Activated CD4-positive, CD25-positive, alpha-beta regulatory T cell treated with anti-CD3 and anti-CD28 coated beads, Interleukin-2, amount 50 U/mL, for 16 hours (primary cell): Measurements from ENCODE around the gene NUCB1.
A peak's percentile ranks its signal among the peaks of the same experiment; 100 is the strongest.

Experiments used
- DNase-seq: peaks from one replicate; pipeline ENCODE4 v3.0.0-alpha.2; 2020; ENCODE audit warnings: low read depth, low spot score

The NUCB1 gene

DNA sequence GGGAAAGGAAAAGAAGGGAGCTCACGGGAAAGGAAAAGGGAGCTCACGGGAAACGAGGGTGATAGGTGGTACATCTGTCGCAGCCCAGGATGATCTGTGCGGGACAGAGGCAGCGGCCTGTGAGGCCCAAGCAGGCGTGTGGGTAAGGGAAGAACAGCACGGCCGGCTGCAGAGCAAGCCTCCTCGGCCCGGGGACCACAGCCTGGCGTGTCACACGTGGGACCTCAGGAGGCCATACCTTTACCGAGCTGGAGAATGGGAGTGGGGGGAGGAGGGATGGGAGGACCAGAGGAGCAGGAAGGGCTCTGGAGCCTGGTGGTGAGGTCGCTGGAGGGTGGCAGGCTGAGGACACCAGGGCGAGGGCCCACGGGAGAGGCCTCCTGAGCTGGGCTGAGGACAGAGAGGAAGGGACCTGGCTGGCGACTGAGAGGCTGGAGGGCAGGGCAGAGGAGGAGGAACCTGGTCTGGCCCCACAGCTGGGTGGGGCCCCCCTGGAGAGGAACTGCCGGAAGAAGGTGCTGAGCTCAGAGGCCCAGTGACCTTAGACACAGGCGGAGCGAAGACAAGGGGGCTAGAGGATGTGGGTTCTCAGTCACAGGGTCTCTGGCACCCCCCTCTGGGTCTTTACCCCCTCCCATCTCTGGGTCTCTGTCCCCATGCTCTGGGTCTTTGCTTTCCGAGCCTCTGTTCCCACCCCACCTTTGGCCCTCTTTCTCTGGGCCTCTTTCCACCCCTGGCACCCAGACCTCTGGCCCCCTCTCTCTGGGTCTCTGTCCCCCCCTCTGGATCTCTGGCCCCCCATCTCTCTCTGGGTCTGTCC, 62.1 kb downstream of the NUCB1 start:
- no peak for DNase-seq

DNA sequence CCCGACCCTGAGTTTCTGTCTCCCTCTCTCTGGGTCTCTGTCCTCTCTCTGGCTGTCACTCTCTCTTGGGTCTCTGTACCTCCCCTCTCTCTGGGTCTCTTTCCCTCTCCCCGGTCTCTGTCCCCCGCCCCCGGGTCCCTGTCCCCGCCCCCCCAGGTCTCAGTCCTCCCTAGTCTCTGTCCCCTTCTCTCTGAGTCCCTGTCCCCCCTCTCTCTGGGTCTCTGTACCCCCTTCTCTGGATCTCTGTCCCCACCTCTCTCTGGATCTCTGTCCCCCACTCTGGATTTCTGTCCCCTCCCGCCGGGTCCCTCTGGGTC, 62.7 kb downstream of the NUCB1 start:
- DNase-seq = no peak

GRCh38 chr19:48963371-48964204, 63.5 kb downstream of the NUCB1 start:
- DNase-seq = peak; percentile 34

- DNase-seq = no peak
Observed at GRCh38 chr19:48964205-48965039, 64.3 kb downstream of the NUCB1 start.

DNA sequence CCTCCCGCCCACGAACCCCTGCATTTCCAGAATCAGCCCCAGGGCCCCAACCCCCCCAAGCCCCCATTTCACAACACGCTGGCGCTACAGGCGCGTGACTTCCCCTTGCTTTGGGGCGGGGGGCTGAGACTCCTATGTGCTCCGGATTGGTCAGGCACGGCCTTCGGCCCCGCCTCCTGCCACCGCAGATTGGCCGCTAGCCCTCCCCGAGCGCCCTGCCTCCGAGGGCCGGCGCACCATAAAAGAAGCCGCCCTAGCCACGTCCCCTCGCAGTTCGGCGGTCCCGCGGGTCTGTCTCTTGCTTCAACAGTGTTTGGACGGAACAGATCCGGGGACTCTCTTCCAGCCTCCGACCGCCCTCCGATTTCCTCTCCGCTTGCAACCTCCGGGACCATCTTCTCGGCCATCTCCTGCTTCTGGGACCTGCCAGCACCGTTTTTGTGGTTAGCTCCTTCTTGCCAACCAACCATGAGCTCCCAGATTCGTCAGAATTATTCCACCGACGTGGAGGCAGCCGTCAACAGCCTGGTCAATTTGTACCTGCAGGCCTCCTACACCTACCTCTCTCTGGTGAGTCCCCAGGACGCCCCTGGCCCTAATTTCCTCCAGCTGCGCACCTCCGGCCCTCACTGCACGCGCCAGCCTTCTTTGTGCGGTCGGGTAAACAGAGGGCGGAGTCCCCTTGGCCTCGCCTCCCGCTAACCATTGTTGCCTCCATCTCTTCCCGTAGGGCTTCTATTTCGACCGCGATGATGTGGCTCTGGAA, 65.1 kb downstream of the NUCB1 start, which contains the start of gene FTL:
TSS of gene FTL (plus strand) at position 270 of the 766 bp plus-strand sequence. CDS start at position 469, 199 bp downstream.
- peak; percentile 75 for DNase-seq

- peak; percentile 83 for DNase-seq
Observed at GRCh38 chr19:48965806-48966540, 65.9 kb downstream of the NUCB1 start.

DNA sequence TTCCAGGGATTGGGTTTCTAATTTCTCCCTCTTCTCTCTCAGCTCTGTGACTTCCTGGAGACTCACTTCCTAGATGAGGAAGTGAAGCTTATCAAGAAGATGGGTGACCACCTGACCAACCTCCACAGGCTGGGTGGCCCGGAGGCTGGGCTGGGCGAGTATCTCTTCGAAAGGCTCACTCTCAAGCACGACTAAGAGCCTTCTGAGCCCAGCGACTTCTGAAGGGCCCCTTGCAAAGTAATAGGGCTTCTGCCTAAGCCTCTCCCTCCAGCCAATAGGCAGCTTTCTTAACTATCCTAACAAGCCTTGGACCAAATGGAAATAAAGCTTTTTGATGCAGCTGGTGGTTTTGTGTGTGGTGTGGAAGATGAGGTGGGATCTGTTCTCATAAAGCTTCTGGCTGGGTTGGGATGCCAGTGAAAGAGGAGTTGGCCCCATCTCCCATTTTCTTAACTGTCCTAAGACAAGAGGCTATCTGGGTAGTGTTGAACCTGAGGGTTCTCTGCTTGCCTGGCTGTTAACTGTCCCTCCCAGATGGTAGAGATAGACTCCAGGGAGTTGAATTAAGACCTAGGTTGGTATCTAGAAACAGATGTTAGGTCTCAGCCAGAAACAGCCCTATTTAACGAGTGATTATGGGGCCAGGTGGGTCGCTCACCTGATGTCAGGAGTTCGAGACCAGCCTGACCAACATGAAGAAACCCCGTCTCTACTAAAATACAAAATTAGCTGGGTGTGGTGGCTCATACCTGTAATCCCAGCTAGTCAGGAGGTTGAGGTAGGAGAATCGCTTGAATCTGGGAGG, 66.6 kb downstream of the NUCB1 start:
- DNase-seq = no peak

DNA sequence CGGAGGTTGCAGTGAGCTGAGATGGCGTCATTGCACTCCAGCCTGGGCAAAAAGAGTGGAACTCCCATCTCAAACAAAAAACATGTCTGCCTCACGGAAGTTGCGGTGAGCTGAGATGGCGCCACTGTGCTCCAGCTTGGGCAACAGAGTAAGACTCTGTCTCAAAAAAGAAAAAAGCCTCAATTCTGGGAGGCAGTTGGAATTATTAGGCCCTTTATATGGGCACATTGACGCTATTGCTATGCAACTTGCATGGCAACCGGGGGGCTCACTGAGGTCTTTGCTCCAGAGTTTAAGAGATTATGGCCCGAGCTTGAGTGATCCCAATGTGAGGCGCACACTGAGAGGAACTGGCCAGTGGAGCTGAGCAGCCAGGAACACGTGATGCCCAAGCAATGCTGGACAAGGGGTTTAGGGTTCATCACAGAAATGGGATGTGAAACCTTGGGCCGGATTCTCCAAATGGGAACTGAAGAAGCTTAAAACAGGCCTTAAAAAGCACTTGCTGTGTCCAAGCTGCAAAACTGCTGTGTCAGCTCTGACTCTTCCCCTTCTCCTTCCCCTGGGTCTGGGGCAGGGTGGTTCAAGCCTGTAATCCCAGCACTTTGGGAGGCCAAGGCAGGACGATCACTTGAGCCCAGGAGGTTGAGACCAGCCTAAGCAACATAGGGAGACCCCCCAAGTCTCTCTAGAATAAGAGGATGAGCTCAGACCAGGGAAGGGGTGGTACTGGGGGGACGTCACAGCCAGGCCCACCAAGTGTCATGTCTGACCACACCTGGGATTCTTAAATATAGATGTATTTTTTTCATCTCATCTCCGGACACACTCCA, 67.5 kb downstream of the NUCB1 start:
- DNase-seq = no peak

DNA sequence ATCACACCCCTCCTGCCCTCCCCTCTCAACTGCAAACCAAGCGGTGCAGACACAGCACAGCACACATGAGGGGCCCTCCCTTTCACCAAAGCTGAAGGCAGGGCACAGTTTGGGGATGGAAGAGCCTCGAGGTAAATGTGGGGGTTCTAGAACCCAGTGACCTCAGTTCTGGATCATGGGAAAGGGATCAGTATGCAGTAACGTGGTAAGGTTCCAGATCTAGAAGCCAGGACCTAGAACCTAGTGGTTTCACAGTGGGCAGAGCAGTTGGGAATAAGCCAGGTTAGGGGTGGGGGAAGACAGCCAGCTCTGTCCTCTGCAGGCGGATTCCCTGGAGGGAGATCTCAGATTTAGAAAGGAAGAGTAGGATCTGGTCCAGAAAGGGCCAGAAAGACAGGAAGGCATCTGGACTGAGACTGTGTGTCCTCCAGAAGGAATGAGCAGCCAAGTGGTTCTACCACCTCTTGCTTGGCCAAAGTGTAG, 68.1 kb downstream of the NUCB1 start:
- DNase-seq = no peak

DNA sequence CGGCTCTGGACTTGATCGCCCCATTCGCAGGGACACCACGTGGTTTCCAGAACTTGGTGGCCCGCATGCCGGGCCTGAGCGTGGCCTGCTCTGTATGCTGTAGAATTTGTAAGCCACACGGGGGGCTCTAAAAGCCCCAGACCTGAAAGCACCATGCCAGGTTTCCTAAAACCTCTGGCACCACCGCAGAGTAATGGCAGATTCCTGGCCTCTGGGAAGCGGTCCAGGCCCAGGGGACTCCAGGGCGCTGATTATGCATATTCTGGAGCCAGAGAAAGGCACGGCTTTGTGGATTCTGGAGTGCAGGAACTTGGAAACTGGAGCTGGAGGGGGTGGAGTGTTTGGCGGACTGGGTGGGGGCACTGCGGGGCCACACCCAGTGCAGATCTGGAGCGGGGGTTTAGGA, 68.7 kb downstream of the NUCB1 start:
- DNase-seq = no peak

GRCh38 chr19:48969276-48970138, 69.4 kb downstream of the NUCB1 start:
- DNase-seq = no peak

DNA sequence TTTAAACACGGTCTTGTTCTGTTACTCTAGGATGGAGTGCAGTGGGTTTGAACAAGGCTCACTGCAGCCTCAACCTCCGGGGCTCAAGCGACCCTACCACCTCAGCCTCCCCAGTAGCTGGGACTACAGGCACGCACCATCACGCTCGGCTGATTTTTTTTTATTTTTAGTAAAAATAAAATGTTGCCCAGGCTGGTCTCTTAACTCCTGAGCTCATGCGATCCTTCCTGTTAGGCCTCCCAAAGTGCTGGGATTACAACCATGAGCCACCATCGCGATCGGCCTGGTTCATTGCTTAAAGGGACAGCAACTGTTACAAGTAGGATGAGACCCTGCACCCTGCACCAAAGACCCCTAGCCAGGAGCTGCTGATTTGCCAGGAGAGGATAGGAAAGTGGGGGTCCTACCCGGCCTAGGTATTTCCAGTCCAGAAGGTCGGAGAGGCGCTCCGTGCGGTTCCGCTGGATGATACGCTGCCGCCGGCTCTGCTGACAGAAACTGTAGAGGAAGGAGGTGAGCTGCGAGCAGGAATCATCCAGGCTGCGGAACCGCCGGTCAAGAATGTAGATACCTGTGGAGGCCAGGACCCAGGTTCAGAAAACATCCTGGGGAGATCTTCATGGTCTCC, 70.1 kb downstream of the NUCB1 start:
- DNase-seq = no peak

DNA sequence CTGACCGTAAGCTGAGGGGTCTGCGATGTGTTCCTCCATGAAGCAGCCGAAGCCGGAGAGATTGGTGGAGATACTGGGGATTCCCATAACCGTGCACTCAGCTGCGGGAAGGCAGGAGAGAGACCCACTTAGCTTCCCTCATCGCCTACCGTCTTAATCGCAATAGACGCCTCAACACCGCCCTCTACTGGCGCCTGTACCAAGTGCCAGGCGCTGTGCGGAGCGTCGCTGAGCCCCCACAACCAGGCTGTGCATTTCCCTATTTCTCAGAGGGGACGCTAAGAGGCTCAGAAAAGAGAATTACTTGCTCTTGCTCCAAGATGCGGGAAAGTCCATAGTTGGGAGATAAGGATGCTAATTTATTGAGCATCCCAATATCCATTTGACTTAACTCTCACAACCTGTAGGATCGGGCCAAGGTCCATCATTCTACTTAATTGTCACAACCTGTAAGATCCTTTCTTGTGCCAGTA, 70.8 kb downstream of the NUCB1 start:
- peak; percentile 58 for DNase-seq
